Heart left ventricle (tissue), 16 donors: ENCODE results near the gene HDGFL2. TPM values are rescaled to one million over a fixed set of nuclear protein-coding genes. Genes with fewer than 3 reads are reported as not detected.
A peak's percentile ranks its signal among the peaks of the same experiment; 100 is the strongest.

Experiments
- ATAC-seq, 4 donors: fragments of 200-7000 bp; cut with Tn5 transposase; one replicate each; pipeline ENCODE4 v1.9.1; 2020 to 2022; ENCODE audit warnings: moderate library complexity in 4 of 4, mild to moderate bottlenecking in 3 of 4, moderate number of reproducible peaks in 1 of 4
- DNase-seq, 5 donors: peaks; one replicate each; pipeline ENCODE4 v3.0.0-alpha.2; 2020
- H3K27ac ChIP-seq, 12 donors: fragments of 200-600 bp; sonication (generic) in 4 of 12; one replicate each; pipeline versions ENCODE4 v1.5.0 to v1.8.0; 2016 to 2022; ENCODE audit warnings: mild to moderate bottlenecking in 2 of 12
- H3K27me3 ChIP-seq, 9 donors: fragments of 200-600 bp; sonication (generic) in 2 of 9; one replicate each; pipeline versions ENCODE4 v1.5.1 to v1.8.0; 2016 to 2022; ENCODE audit warnings: mild to moderate bottlenecking in 3 of 9
- H3K36me3 ChIP-seq, 9 donors: fragments of 200-600 bp; sonication (generic) in 2 of 9; one replicate each; pipeline versions ENCODE4 v1.5.0 to v1.8.0; 2018 to 2022; ENCODE audit warnings: mild to moderate bottlenecking in 2 of 9
- H3K4me1 ChIP-seq, 12 donors: fragments of 200-600 bp; sonication (generic) in 4 of 12; one replicate each; pipeline versions ENCODE4 v1.5.0 to v1.8.0; 2016 to 2022; ENCODE audit warnings: mild to moderate bottlenecking in 3 of 12
- H3K4me3 ChIP-seq, 12 donors: fragments of 200-600 bp; sonication (generic) in 4 of 12; one replicate each; pipeline versions ENCODE4 v1.5.0 to v1.8.0; 2017 to 2022; ENCODE audit warnings: mild to moderate bottlenecking in 9 of 12, moderate library complexity in 4 of 12
- H3K9me3 ChIP-seq, 12 donors: fragments of 200-600 bp; sonication (generic) in 4 of 12; one replicate each; pipeline versions ENCODE4 v1.5.0 to v1.8.0; 2016 to 2022; ENCODE audit warnings: mild to moderate bottlenecking in 1 of 12
- POLR2A ChIP-seq, 2 donors: fragments of 450-650 bp; IDR thresholded peaks; one replicate each; pipeline ENCODE4 v1.6.1; 2017; ENCODE audit warnings: antibody characterized with exemption in 2 of 2, mild to moderate bottlenecking in 2 of 2, moderate library complexity in 2 of 2
- WGBS, 4 donors: extraction: QIAGEN DNeasy Blood & Tissue Kit in 2 of 4; methylation state at CpG; one replicate each; pipeline versions ENCODE4 v1.1.5 to v1.1.7; 2013 to 2018; 5-methylcytosine and 5-hydroxymethylcytosine counted together
- intact Hi-C, 10 donors: fragments of 100-400 bp; cut with DNase I; formaldehyde crosslinking; loops; one replicate each; pipeline versions ENCODE4 v1.11.1 to v1.14.2; 2022
- polyA plus RNA-seq, 2 donors: library from polyadenylated mRNA; stranded (reverse); fragments of 200-250 nt; gene quantifications; one replicate each; pipeline ENCODE4 v1.2.3, GENCODE V29; 2013
- total RNA-seq, 9 donors: library from RNA; depleted of rRNA in 2 of 9; stranded (reverse); fragments of >200 nt in 2 of 9; fragmentation: NEBNext Ultra II Directional in 3 of 9; extraction: Animal tissue kit (Norgen Biotek cat#: 25700) in 3 of 9; gene quantifications; one replicate each; pipeline versions ENCODE4 v1.1.0 to v1.2.4, GENCODE V29; 2016 to 2023
- TF ChIP-seq, protein P1 (sequence below), 12 donors: fragments of 200-600 bp; sonication (generic) in 4 of 12; IDR thresholded peaks; one replicate each; pipeline versions ENCODE4 v1.5.0 to v1.8.0; 2018 to 2022; ENCODE audit warnings: antibody characterized with exemption in 12 of 12, mild to moderate bottlenecking in 5 of 12
- donor health status: ischemic (EF 13 %, LVEDD 7.1; RV severe dilation, severe dysfunction).
- donor health status: healthy with polysubstance abuse.
- donor health status: DM: no; HTN: yes; CAD: no.
- donor health status: DM: no; HTN: no; CAD: no.
- donor health status: ischemic (EF 25% LVEDD 6.9; RV normal size, moderate dysfunction).
- donor health status: ischemic (EF 25% LVEDD 5.7; RV mildly dilated, moderate dysfunction).
- donor health status: healthy.
- donor health status: DM: yes; HTN: yes; CAD: no.
- donor health status: ischemic (EF 35%, LVEDD 5.7; RV mildly dilated, moderate dysfunction).
- donor health status: nonischemic (EF 11% LVEDD 7.7; RV severe dilation, severe dysfunction).
- donor health status: DM: yes; HTN: yes; CAD: no.
- donor health status: PGD.
- donor health status: ischemic (EF 29% LVEDD 5.4; RV normal size, mild dysfunction).
- donor health status: nonischemic (EF 23%, LVEDD 6.1; RV moderate dilation, normal function).

HDGFL2 gene
- total and polyA plus RNA-seq, 11 donors: 20.8 to 235 (median 30.7) TPM

DNA sequence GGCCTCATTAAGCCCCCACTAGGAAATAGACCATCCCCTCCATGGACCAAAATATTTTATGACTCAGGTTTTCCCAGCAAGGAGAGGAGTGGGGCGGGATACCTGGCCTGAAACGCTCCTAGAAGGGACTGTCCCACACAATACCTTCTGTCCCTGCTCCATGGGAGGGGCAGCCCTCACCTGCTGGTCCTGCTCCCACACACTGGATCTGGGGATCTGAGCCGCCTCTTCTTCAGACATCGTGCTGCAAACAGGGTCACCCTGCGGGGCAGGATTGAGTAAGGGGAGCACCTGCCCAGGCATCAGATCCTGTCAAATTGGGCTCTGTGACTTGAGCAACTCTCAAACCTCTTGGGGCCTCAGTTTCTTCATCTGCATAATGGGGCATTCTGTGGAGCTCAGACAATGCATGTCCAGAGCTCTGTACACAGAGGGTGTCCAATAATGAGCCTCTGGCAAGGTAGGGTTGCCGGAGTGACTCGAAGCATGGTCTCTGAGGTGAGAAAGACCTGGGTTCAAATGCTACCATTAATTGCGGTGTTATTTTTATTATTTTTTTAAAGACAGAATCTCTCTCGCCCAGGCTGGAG lies 61.8 kb downstream of the HDGFL2 start:
- Histone ChIP-seq H3K27ac (peak overlapping the region in 6 of 12 donors; percentile 41 to 89 (median 74)), H3K36me3 (no peaks in the 10 kb centered on the region), H3K27me3 (peaks cover 0 to 8% (median 0%) of the 10 kb centered on the region in 9 donors), H3K4me3 (peak overlapping the region in 2 of 12 donors; percentile 57 to 63), H3K4me1 (peaks cover 0 to 33% (median 12%) of the 10 kb centered on the region in 12 donors), H3K9me3 (no peaks in the 10 kb centered on the region)
- intact Hi-C loops: no loop called here
- WGBS, 4 donors: 84 to 87% (median 85%) methylated on average over 6 to 9 of the region's 9 CpGs
- no peak for ATAC-seq
- TF ChIP-seq POLR2A (IDR thresholded peaks at IDR 0.05): no peak
- TF ChIP-seq, protein P1, sequence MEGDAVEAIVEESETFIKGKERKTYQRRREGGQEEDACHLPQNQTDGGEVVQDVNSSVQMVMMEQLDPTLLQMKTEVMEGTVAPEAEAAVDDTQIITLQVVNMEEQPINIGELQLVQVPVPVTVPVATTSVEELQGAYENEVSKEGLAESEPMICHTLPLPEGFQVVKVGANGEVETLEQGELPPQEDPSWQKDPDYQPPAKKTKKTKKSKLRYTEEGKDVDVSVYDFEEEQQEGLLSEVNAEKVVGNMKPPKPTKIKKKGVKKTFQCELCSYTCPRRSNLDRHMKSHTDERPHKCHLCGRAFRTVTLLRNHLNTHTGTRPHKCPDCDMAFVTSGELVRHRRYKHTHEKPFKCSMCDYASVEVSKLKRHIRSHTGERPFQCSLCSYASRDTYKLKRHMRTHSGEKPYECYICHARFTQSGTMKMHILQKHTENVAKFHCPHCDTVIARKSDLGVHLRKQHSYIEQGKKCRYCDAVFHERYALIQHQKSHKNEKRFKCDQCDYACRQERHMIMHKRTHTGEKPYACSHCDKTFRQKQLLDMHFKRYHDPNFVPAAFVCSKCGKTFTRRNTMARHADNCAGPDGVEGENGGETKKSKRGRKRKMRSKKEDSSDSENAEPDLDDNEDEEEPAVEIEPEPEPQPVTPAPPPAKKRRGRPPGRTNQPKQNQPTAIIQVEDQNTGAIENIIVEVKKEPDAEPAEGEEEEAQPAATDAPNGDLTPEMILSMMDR (IDR thresholded peaks at IDR 0.05): no peak
- no peak for DNase-seq

DNA sequence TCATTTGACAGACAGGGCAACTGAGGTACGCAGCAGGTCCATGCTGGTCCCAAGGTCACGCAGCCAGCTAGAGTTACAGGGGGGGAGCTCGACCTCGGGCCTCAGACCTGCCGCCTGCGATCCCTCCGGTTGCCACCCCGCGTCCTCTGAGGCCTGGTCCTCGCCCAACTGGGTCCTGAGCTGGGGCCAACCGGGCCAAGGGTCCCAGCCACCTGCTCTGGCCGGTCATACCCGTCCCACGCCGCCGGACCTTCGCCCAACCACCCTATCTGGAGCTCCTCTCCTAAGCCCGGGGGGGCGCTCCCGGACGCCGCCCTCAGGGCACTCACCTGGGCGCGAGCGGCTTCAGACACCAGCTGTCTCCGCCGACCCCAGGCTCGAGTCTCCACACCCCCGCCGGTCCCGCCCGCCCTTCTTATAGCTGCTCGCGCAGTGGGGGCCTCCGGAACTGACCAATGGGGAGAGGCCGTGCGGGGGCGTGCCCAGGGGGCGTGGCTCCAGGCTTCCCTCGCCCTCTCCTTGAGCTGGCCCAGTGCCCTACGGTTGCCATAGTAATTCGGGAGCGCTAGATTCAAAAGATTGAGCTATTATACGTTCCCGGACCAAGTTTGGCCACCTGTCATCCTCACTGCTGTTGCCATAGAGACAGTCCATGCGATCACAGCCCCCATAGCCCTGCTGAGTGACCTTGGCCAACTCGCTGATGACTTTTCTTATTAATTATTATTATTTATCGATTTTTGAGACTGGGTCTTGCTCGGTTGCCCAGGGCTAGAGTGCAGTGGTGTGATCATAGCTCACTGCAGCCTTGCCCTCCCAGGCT lies 63.0 kb downstream of the HDGFL2 start, which contains the start of gene PLIN5:
Gene PLIN5 (minus strand): TSS at position 389 of the 823 bp plus-strand sequence. CDS start 1,150 bp downstream, outside the sequence.
- WGBS, 4 donors: 8 to 22% (median 11%) methylated on average over 20 to 49 of the region's 49 CpGs
- intact Hi-C loops: no loop called here
- no peaks in the 10 kb centered on the region for H3K36me3 ChIP-seq

DNA sequence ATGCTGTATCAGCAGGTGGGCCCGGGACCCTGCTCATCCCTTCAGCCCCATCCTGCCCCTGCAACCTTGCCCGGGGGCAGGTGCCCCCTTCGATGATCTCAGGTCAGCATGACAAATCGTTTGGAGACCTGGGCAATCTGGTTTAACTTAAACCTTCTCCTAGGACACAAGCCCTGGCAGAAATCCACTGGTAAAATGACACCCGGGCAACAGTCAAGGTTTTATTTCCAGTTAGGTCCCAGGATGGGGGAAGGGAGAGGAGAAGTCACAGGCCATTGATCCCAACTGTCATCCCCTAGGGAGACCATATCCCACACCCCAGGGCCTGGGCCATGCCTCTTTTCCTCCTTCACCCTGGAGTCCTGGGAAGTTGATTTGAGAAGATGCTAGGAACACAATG lies 64.7 kb downstream of the HDGFL2 start:
- no peak for DNase-seq
- no peak for ATAC-seq
- Histone ChIP-seq H3K27me3 (peaks cover 0 to 8% (median 0%) of the 10 kb centered on the region in 9 donors), H3K4me3 (no peak overlapping the region), H3K9me3 (peaks cover 0 to 14% (median 3%) of the 10 kb centered on the region in 12 donors), H3K36me3 (no peaks in the 10 kb centered on the region), H3K27ac (peak overlapping the region in 3 of 12 donors; percentile 17 to 89 (median 48)), H3K4me1 (peaks cover 0 to 37% (median 15%) of the 10 kb centered on the region in 12 donors)
- WGBS, 4 donors: 56 to 76% (median 59%) methylated on average over 3 to 5 of the region's 5 CpGs
- TF ChIP-seq POLR2A (IDR thresholded peaks at IDR 0.05): no peak
- TF ChIP-seq, protein P1 (IDR thresholded peaks at IDR 0.05): no peak
- intact Hi-C loops: no loop called here

More for the DNA sequence above, 63.0 kb downstream of the HDGFL2 start, which contains the start of gene PLIN5:
- peak within 1 kb of the TSS in 11 of 12 donors; percentile 17 to 63 (median 48) for H3K4me3 ChIP-seq
- H3K27ac ChIP-seq: peak within 1 kb of the TSS; percentile 41 to 89 (median 74)
- H3K9me3 ChIP-seq: peaks cover 0 to under 1% (median 0%) of the 10 kb centered on the region in 12 donors
- peak; percentile 50 to 67 for TF ChIP-seq POLR2A (IDR thresholded peaks at IDR 0.05)
- TF ChIP-seq, protein P1 (IDR thresholded peaks at IDR 0.05): no peak
- DNase-seq: peak; percentile 79 to 89 (median 87)
- H3K27me3 ChIP-seq: peaks cover 0 to 8% (median 0%) of the 10 kb centered on the region in 9 donors
- ATAC-seq: peak; percentile 84 to 89 (median 88)
- H3K4me1 ChIP-seq: peaks cover 0 to 37% (median 13%) of the 10 kb centered on the region in 12 donors
